ENCODE results near the gene CSK. TPM values are rescaled to one million over a fixed set of nuclear protein-coding genes. Genes with fewer than 3 reads are reported as not detected.

The CSK gene
- total and polyA plus RNA-seq, 2 of the 8 experiments (the other 6 are each of a cell fraction or from before 2014, with no cell fraction given): 13.7 to 50.2 TPM

GRCh38 chr15:74851960-74852359 is 70.1 kb downstream of the CSK start:
- Histone ChIP-seq H4K8ac (ENCODE audit: extremely low read depth, insufficient read depth, low read length) (no peak overlapping the region), H3K79me2 (ENCODE audit: control insufficient read depth in 1 of 2, insufficient read depth in 2 of 2, low read length in 2 of 2) (no peaks in the 10 kb centered on the region), H3K23me2 (ENCODE audit: low read depth, low read length) (no peaks in the 10 kb centered on the region), H3K4me2 (ENCODE audit: insufficient read depth in 1 of 2, low read depth in 2 of 2, low read length in 2 of 2) (no peak overlapping the region), H3K36me3 (ENCODE audit: control insufficient read depth in 2 of 4, insufficient read depth in 4 of 4, low read length in 3 of 4) (peaks cover 4 to 27% (median 15%) of the 10 kb centered on the region in 4 experiments; a peak in 6 of 8 replicates), H3K18ac (ENCODE audit: extremely low read depth, low read length) (no peak overlapping the region), H2BK15ac (ENCODE audit: low read length) (no peak overlapping the region), H2BK12ac (ENCODE audit: low read depth, low read length) (no peak overlapping the region), H3K4me3 (ENCODE audit: extremely low read depth in 1 of 4, insufficient read depth in 2 of 4, low read depth in 3 of 4, low read length in 4 of 4) (no peak overlapping the region), H3K14ac (ENCODE audit: insufficient read length) (no peak overlapping the region), H4K20me1 (replicated peaks in 1 of 2; ENCODE audit: control insufficient read depth in 1 of 2, insufficient read depth in 2 of 2, low read length in 2 of 2) (peaks cover 0 to 6% of the 10 kb centered on the region in 2 experiments), H3K56ac (replicated peaks; ENCODE audit: insufficient read length, low read depth, low read length) (no peak overlapping the region), H4K91ac (replicated peaks; ENCODE audit: insufficient read length, low read length) (no peak overlapping the region), H3K9me3 (ENCODE audit: insufficient read depth in 2 of 2, low read depth in 1 of 2, low read length in 1 of 2) (no peaks in the 10 kb centered on the region), H3K4me1 (replicated peaks in 1 of 4; ENCODE audit: control insufficient read depth in 3 of 4, insufficient read depth in 4 of 4, low read length in 3 of 4) (peaks cover 0 to 1% (median 0%) of the 10 kb centered on the region in 4 experiments; a peak in 1 of 7 replicates), H2AFZ (ENCODE audit: low read length) (no peak overlapping the region), H2BK20ac (ENCODE audit: low read length) (no peak overlapping the region), H3K27ac (ENCODE audit: low read depth, low read length) (no peak overlapping the region), H2BK5ac (ENCODE audit: low read depth, low read length) (no peak overlapping the region), H2AK5ac (ENCODE audit: low read depth, low read length) (no peak overlapping the region), H3K79me1 (ENCODE audit: low read depth, low read length) (no peaks in the 10 kb centered on the region; the same call in 1 of the 2 replicates), H3K4ac (replicated peaks; ENCODE audit: insufficient read length, low read depth, low read length) (no peak overlapping the region), H4K5ac (ENCODE audit: insufficient read length, low read depth, low read length) (no peak overlapping the region), H3K23ac (ENCODE audit: insufficient read length) (no peak overlapping the region), H3K9ac (replicated peaks in 1 of 4; ENCODE audit: extremely low read depth in 1 of 4, low read depth in 3 of 4, low read length in 3 of 4) (no peak overlapping the region), H2BK120ac (replicated peaks; ENCODE audit: low read depth, low read length) (no peak overlapping the region), H3K27me3 (replicated peaks in 1 of 4; ENCODE audit: control insufficient read depth in 3 of 4, extremely low read depth in 1 of 4, insufficient read depth in 3 of 4, low read length in 3 of 4) (no peaks in the 10 kb centered on the region)
- CTCF ChIA-PET (ENCODE audit: partially characterized antibody): interaction anchor here (0.6 to 2.0 kb wide), 6 partner anchors 12 to 752 kb away, joined by 3 to 9 read pairs (median 4); no protein-coding TSS in a partner anchor
- DNase-seq (ENCODE audit: low read depth in 1 of 2, low spot score in 2 of 2): no peak
- WGBS, 2 experiments (ENCODE audit: extremely low coverage in 1 of 2, insufficient coverage in 1 of 2, insufficient read length in 1 of 2, insufficient replicate concordance in 2 of 2, low coverage in 1 of 2, low lambda C conversion rate in 2 of 2, missing lambda C conversion rate in 1 of 2): 93% methylated on average over 7 of the region's 7 CpGs; no CpG with 5 or more reads in 1 of the 2 experiments
- no peak for FAIRE-seq
- POLR2A ChIA-PET (ENCODE audit: partially characterized antibody): interaction anchor here (0.5 to 1.1 kb wide), 2 partner anchors 38 to 202 kb away, joined by 3 to 4 read pairs; partner anchors contain the start of gene MPI
- TF ChIP-seq JUND (IDR thresholded peaks at IDR 0.05; ENCODE audit: low read length) (no peak), ASH2L (IDR thresholded peaks at IDR 0.05; ENCODE audit: low read length) (no peak), GTF2F1 (IDR thresholded peaks at IDR 0.05; ENCODE audit: borderline replicate concordance, low read depth, low read length) (no peak), KDM5A (IDR thresholded peaks at IDR 0.05; ENCODE audit: low read length) (no peak), E2F6 (IDR thresholded peaks at IDR 0.05) (no peak), RXRA (IDR thresholded peaks at IDR 0.05; ENCODE audit: insufficient read depth, low read depth, low read length) (no peak), SIX5 (IDR thresholded peaks at IDR 0.05; ENCODE audit: low read depth, low read length) (no peak), BRCA1 (IDR thresholded peaks at IDR 0.05; ENCODE audit: low read depth, low read length) (no peak), SP2 (IDR thresholded peaks at IDR 0.05; ENCODE audit: low read length) (no peak), RBBP5 (IDR thresholded peaks at IDR 0.05; ENCODE audit: borderline replicate concordance, low read depth, low read length) (no peak), EGR1 (IDR thresholded peaks at IDR 0.05; ENCODE audit: borderline replicate concordance, low read depth, low read length) (no peak), CEBPB (IDR thresholded peaks at IDR 0.05; ENCODE audit: low read depth, low read length) (no peak)
